ENCODE data around the gene NPIPA8.
"Not testable (repeated sequence)": the region's sequence is repeated elsewhere in the genome, so short reads cannot be mapped to it uniquely, and the experiment has no call there.

The NPIPA8 gene

GRCh38 chr16:18303059-18303706 is 33.4 kb downstream of the NPIPA8 start:
- H3K4me3 ChIP-seq; H3K27me3 ChIP-seq; DNase-seq; H3K27ac ChIP-seq; intact Hi-C loops (cut with DNase I; ENCODE audit: low total_unique reads); H3K36me3 ChIP-seq; H3K9me3 ChIP-seq; H3K4me1 ChIP-seq: not testable (repeated sequence)

GRCh38 chr16:18297714-18298113 is 38.8 kb downstream of the NPIPA8 start:
- DNase-seq; H3K27me3 ChIP-seq; H3K9me3 ChIP-seq; H3K4me3 ChIP-seq; H3K36me3 ChIP-seq; intact Hi-C loops (cut with DNase I; ENCODE audit: low total_unique reads); H3K4me1 ChIP-seq; H3K27ac ChIP-seq: not testable (repeated sequence)

- H3K4me1 ChIP-seq; DNase-seq; H3K27me3 ChIP-seq; H3K4me3 ChIP-seq; H3K27ac ChIP-seq; intact Hi-C loops (cut with DNase I; ENCODE audit: low total_unique reads); H3K36me3 ChIP-seq; H3K9me3 ChIP-seq: not testable (repeated sequence)
Measured at GRCh38 chr16:18296931-18297330, 39.6 kb downstream of the NPIPA8 start.

- H3K9me3 ChIP-seq; intact Hi-C loops (cut with DNase I; ENCODE audit: low total_unique reads); H3K4me1 ChIP-seq; H3K4me3 ChIP-seq; DNase-seq; H3K36me3 ChIP-seq; H3K27ac ChIP-seq; H3K27me3 ChIP-seq: not testable (repeated sequence)
Measured at GRCh38 chr16:18294371-18294770, 42.2 kb downstream of the NPIPA8 start.

- DNase-seq; H3K4me1 ChIP-seq; intact Hi-C loops (cut with DNase I; ENCODE audit: low total_unique reads); H3K27ac ChIP-seq; H3K36me3 ChIP-seq; H3K27me3 ChIP-seq; H3K9me3 ChIP-seq; H3K4me3 ChIP-seq: not testable (repeated sequence)
Measured at GRCh38 chr16:18293337-18293956, 43.1 kb downstream of the NPIPA8 start.

- intact Hi-C loops (cut with DNase I; ENCODE audit: low total_unique reads); H3K4me3 ChIP-seq; H3K4me1 ChIP-seq; H3K36me3 ChIP-seq; DNase-seq; H3K27ac ChIP-seq; H3K9me3 ChIP-seq; H3K27me3 ChIP-seq: not testable (repeated sequence)
Measured at GRCh38 chr16:18290959-18291358, 45.6 kb downstream of the NPIPA8 start.

GRCh38 chr16:18286342-18286741 is 50.2 kb downstream of the NPIPA8 start:
- H3K4me1 ChIP-seq; H3K9me3 ChIP-seq; H3K4me3 ChIP-seq; DNase-seq; H3K27me3 ChIP-seq; H3K27ac ChIP-seq; H3K36me3 ChIP-seq; intact Hi-C loops (cut with DNase I; ENCODE audit: low total_unique reads): not testable (repeated sequence)

- H3K4me1 ChIP-seq; intact Hi-C loops (cut with DNase I; ENCODE audit: low total_unique reads); H3K4me3 ChIP-seq; H3K36me3 ChIP-seq; H3K27me3 ChIP-seq; H3K27ac ChIP-seq; DNase-seq; H3K9me3 ChIP-seq: not testable (repeated sequence)
Measured at GRCh38 chr16:18280319-18280718, 56.2 kb downstream of the NPIPA8 start.

- H3K27ac ChIP-seq; intact Hi-C loops (cut with DNase I; ENCODE audit: low total_unique reads); DNase-seq; H3K27me3 ChIP-seq; H3K4me1 ChIP-seq; H3K4me3 ChIP-seq; H3K36me3 ChIP-seq; H3K9me3 ChIP-seq: not testable (repeated sequence)
Measured at GRCh38 chr16:18276756-18277155, 59.8 kb downstream of the NPIPA8 start.

GRCh38 chr16:18270171-18270570 is 66.4 kb downstream of the NPIPA8 start:
- DNase-seq; H3K27ac ChIP-seq; intact Hi-C loops (cut with DNase I; ENCODE audit: low total_unique reads); H3K27me3 ChIP-seq; H3K4me1 ChIP-seq; H3K36me3 ChIP-seq; H3K4me3 ChIP-seq; H3K9me3 ChIP-seq: not testable (repeated sequence)
